MCF 10A (cell line): Measurements from ENCODE around the gene RBAK. TPM values are rescaled to one million over a fixed set of nuclear protein-coding genes. Genes with fewer than 3 reads are reported as not detected.

Experiments used
- BruUV-seq: library from RNA; stranded (reverse); fragments of 400-500 nt; replicated peaks from 2 replicates; lab custom pipeline; 2021; lab: Mats Ljungman, UMichigan
- CTCF ChIA-PET: fragments of 300-600 bp; sonication (Branson Sonifier 250); formaldehyde crosslinking; extraction: SDS; loops from one replicate; lab custom pipeline; 2021; ENCODE audit warnings: antibody characterized with exemption, inconsistent platforms; lab: Yijun Ruan, JAX
- POLR2A ChIA-PET: fragments of 300-600, 350-650 bp; sonication (Branson Sonifier 250); formaldehyde crosslinking; extraction: SDS; loops from one replicate; lab custom pipeline; 2020; ENCODE audit warnings: antibody characterized with exemption, inconsistent platforms; lab: Yijun Ruan, JAX
- DNase-seq: peaks from one replicate; pipeline ENCODE4 v3.0.0-alpha.2; 2018; ENCODE audit not compliant: unreplicated experiment
- H3K27ac Mint-ChIP-seq: one replicate; pipeline ENCODE4 v1.8.0; 2022; ENCODE audit warnings: mild to moderate bottlenecking, low read depth, mixed read lengths; ENCODE audit not compliant: unreplicated experiment
- H3K27me3 Mint-ChIP-seq: one replicate; pipeline ENCODE4 v1.8.0; 2022; ENCODE audit warnings: mixed read lengths; ENCODE audit not compliant: insufficient read depth, unreplicated experiment
- H3K36me3 Mint-ChIP-seq: one replicate; pipeline ENCODE4 v1.8.0; 2022; ENCODE audit warnings: mild to moderate bottlenecking, moderate library complexity, mixed read lengths; ENCODE audit not compliant: insufficient read depth, unreplicated experiment
- H3K4me1 Mint-ChIP-seq: one replicate; pipeline ENCODE4 v1.8.0; 2022; ENCODE audit warnings: mixed read lengths; ENCODE audit not compliant: insufficient read depth, unreplicated experiment
- H3K4me3 Mint-ChIP-seq: one replicate; pipeline ENCODE4 v1.8.0; 2022; ENCODE audit warnings: mild to moderate bottlenecking, moderate library complexity, mixed read lengths; ENCODE audit not compliant: unreplicated experiment
- H3K9me3 Mint-ChIP-seq: one replicate; pipeline ENCODE4 v1.8.0; 2022; ENCODE audit warnings: mixed read lengths; ENCODE audit not compliant: unreplicated experiment
- CTCF ChIP-seq: fragments of 200-600 bp; IDR thresholded peaks from one replicate; pipeline ENCODE4 v1.8.0; 2022; ENCODE audit warnings: antibody characterized with exemption, mild to moderate bottlenecking; ENCODE audit not compliant: unreplicated experiment
- intact Hi-C: fragments of 100-400 bp; cut with micrococcal nuclease; formaldehyde crosslinking; loops from 2 replicates; pipeline ENCODE4 v1.14.1; 2022
- total RNA-seq: library from RNA; stranded (reverse); gene quantifications from 2 replicates; pipeline ENCODE4 v1.2.3, GENCODE V29; 2022

RBAK gene
- total RNA-seq, 1 experiment from 2014 or later, result 14.4 TPM

- no peak for DNase-seq
- no TSS peak for BruUV-seq
- Mint-ChIP-seq H3K27me3 (no peaks in the 10 kb centered on the region), H3K9me3 (peaks cover 4% of the 10 kb centered on the region), H3K27ac (no peak overlapping the region), H3K4me3 (no peak overlapping the region), H3K4me1 (no peaks in the 10 kb centered on the region), H3K36me3 (no peaks in the 10 kb centered on the region)
- ChIA-PET POLR2A (no interaction called here), CTCF (interaction anchor here (0.6 kb wide), 1 partner anchor 99 kb away, joined by 3 read pairs; no protein-coding TSS in a partner anchor)
- TF ChIP-seq CTCF, result no peak
- intact Hi-C loops, result loop anchor here (10.0 kb wide), 1 partner anchor 474 kb away; no protein-coding TSS in a partner anchor
Measured at GRCh38 chr7:5088906-5089305, 43.2 kb downstream of the RBAK start.

- no peak for DNase-seq
- no peak overlapping the region for H3K4me3 Mint-ChIP-seq
- intact Hi-C loops, result no loop called here
- ChIA-PET POLR2A (interaction anchor here (0.6 to 0.7 kb wide), 2 partner anchors 26 to 119 kb away, joined by 3 read pairs; no protein-coding TSS in a partner anchor), CTCF (interaction anchor here (0.7 to 1.2 kb wide), 2 partner anchors 9 to 320 kb away, joined by 3 read pairs; no protein-coding TSS in a partner anchor)
- no peaks in the 10 kb centered on the region for H3K36me3 Mint-ChIP-seq
- BruUV-seq, result no TSS peak
- peaks cover 16% of the 10 kb centered on the region for H3K9me3 Mint-ChIP-seq
- no peak for TF ChIP-seq CTCF
- H3K27me3 Mint-ChIP-seq, result no peaks in the 10 kb centered on the region
- no peaks in the 10 kb centered on the region for H3K4me1 Mint-ChIP-seq
- no peak overlapping the region for H3K27ac Mint-ChIP-seq
Measured at GRCh38 chr7:5093948-5094347, 48.3 kb downstream of the RBAK start.

- CTCF ChIA-PET, result interaction anchor here (0.7 to 1.2 kb wide), 2 partner anchors 10 to 321 kb away, joined by 3 read pairs; no protein-coding TSS in a partner anchor
- no peak for DNase-seq
- Mint-ChIP-seq H3K4me1 (no peaks in the 10 kb centered on the region), H3K27ac (no peak overlapping the region), H3K36me3 (no peaks in the 10 kb centered on the region), H3K27me3 (no peaks in the 10 kb centered on the region), H3K9me3 (peaks cover 16% of the 10 kb centered on the region), H3K4me3 (no peak overlapping the region)
- intact Hi-C loops, result no loop called here
- TF ChIP-seq CTCF, result no peak
- POLR2A ChIA-PET, result interaction anchor here (0.7 kb wide), 1 partner anchor 120 kb away, joined by 3 read pairs; no protein-coding TSS in a partner anchor
- BruUV-seq, result no TSS peak
Measured at GRCh38 chr7:5094641-5095040, 49.0 kb downstream of the RBAK start.

- Mint-ChIP-seq H3K4me1 (no peaks in the 10 kb centered on the region), H3K36me3 (no peaks in the 10 kb centered on the region), H3K27ac (no peak overlapping the region), H3K4me3 (no peak overlapping the region), H3K9me3 (no peaks in the 10 kb centered on the region), H3K27me3 (peaks cover 14% of the 10 kb centered on the region)
- POLR2A ChIA-PET, result no interaction called here
- intact Hi-C loops, result no loop called here
- no TSS peak for BruUV-seq
- TF ChIP-seq CTCF, result no peak
- CTCF ChIA-PET, result no interaction called here
- DNase-seq, result no peak
Measured at GRCh38 chr7:5116359-5116758, 70.7 kb downstream of the RBAK start.
